AG04450 (cell line): Measurements from ENCODE around the gene TRIM56. TPM values are rescaled to one million over a fixed set of nuclear protein-coding genes. Genes with fewer than 3 reads are reported as not detected.
A peak's percentile ranks its signal among the peaks of the same experiment; 100 is the strongest.

Experiments used
- CTCF ChIA-PET: fragments of 300-600, 350-600 bp; formaldehyde crosslinking; extraction: SDS; loops from one replicate; lab custom pipeline; 2022; ENCODE audit warnings: antibody characterized with exemption, inconsistent platforms; lab: Charles Lee
- POLR2A ChIA-PET: fragments of 350-600 bp; formaldehyde crosslinking; extraction: SDS; loops from one replicate; lab custom pipeline; 2021; ENCODE audit warnings: antibody characterized with exemption, inconsistent platforms; lab: Yijun Ruan, JAX
- DNase-seq: peaks from one replicate; pipeline ENCODE4 v3.0.0-alpha.2; 2011; ENCODE audit warnings: low read depth, low spot score
- H3K27ac ChIP-seq: one replicate; pipeline ENCODE4 v1.5.1; 2012; ENCODE audit warnings: low read depth, low read length, control low read depth
- H3K27me3 ChIP-seq: one replicate; pipeline ENCODE4 v1.6.0; 2012; ENCODE audit warnings: low read length; ENCODE audit not compliant: control insufficient read depth, insufficient read depth
- H3K4me3 ChIP-seq: 2 replicates; pipeline ENCODE4 v1.5.1; 2011; ENCODE audit warnings: mild to moderate bottlenecking, low read depth, low read length, control low read depth
- H3K9me3 ChIP-seq: 2 replicates; pipeline ENCODE4 v1.5.1; 2012; ENCODE audit warnings: low read length; ENCODE audit not compliant: control insufficient read depth, insufficient read depth
- polyA plus RNA-seq: library from polyadenylated mRNA; depleted of rRNA; stranded (reverse); fragments of >200 nt; gene quantifications from 2 replicates; pipeline ENCODE4 v1.2.3, GENCODE V29; 2011; rRNA removed
- TF ChIP-seq, protein P1 (sequence below): IDR thresholded peaks from 2 replicates; pipeline ENCODE4 v1.5.1; 2011; ENCODE audit warnings: low read depth, low read length, control low read depth, inconsistent platforms

Gene TRIM56
- polyA plus RNA-seq, 1 experiment, result 4.0 TPM

GRCh38 chr7:101140339-101140699 lies 55.0 kb downstream of the TRIM56 start:
- POLR2A ChIA-PET, result no interaction called here
- Histone ChIP-seq H3K27me3 (no peaks in the 10 kb centered on the region), H3K9me3 (no peaks in the 10 kb centered on the region), H3K27ac (peak overlapping the region; percentile 22), H3K4me3 (no peak overlapping the region)
- CTCF ChIA-PET, result interaction anchor here (0.9 to 6.7 kb wide), 6 partner anchors 25 to 143 kb away, joined by 3 to 262 read pairs (median 5); partner anchors contain the start of genes FIS1 and VGF
- DNase-seq, result no peak
- TF ChIP-seq, protein P1, sequence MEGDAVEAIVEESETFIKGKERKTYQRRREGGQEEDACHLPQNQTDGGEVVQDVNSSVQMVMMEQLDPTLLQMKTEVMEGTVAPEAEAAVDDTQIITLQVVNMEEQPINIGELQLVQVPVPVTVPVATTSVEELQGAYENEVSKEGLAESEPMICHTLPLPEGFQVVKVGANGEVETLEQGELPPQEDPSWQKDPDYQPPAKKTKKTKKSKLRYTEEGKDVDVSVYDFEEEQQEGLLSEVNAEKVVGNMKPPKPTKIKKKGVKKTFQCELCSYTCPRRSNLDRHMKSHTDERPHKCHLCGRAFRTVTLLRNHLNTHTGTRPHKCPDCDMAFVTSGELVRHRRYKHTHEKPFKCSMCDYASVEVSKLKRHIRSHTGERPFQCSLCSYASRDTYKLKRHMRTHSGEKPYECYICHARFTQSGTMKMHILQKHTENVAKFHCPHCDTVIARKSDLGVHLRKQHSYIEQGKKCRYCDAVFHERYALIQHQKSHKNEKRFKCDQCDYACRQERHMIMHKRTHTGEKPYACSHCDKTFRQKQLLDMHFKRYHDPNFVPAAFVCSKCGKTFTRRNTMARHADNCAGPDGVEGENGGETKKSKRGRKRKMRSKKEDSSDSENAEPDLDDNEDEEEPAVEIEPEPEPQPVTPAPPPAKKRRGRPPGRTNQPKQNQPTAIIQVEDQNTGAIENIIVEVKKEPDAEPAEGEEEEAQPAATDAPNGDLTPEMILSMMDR, result no peak

DNA sequence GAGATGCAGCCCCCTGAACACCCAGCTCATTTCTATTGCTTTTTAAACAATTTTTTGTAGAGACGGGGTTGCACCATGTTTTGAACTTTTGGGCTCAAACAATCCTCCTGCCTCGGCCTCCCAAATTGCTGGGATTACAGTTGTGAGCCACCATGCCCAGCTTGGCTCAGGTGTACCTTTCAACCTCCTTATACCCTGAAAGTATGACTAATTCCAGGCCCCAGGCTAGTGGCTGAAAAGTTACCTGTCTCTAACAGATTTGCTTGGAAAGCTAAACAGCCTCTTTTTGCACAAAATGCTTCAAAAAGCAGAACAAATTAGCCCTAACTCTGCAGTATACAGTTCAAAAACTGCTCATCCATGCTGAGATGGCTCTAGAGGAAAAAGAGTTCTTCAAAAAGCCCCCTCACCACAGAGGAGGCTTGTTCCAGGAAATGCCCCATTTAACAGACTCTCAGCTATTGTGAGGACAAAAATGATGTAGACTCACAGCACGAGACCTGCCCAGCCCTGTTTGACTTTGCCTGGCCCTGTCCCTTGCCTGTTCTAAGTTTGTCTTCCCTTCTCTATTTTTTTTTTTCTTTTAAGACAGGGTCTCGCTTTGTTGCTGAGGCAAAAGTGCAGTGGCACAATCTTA lies 55.6 kb downstream of the TRIM56 start:
- Histone ChIP-seq H3K4me3 (no peak overlapping the region), H3K9me3 (no peaks in the 10 kb centered on the region), H3K27me3 (no peaks in the 10 kb centered on the region), H3K27ac (no peak overlapping the region)
- DNase-seq, result no peak
- ChIA-PET CTCF (interaction anchor here (0.6 to 6.7 kb wide), 9 partner anchors 25 to 251 kb away, joined by 3 to 262 read pairs (median 4); partner anchors contain the start of genes FIS1, UFSP1 and VGF), POLR2A (interaction anchor here (0.6 kb wide), 1 partner anchor 84 kb away, joined by 5 read pairs; no protein-coding TSS in a partner anchor)
- TF ChIP-seq, protein P1, result no peak

Other genes starting within 250 kb of the TRIM56 start
- gene SLC12A9, start 232.8 kb upstream of the TRIM56 start, polyA plus RNA-seq, result 10.8 and 11.2 TPM in 2 replicates
- gene TRIP6, start 218.1 kb upstream of the TRIM56 start, polyA plus RNA-seq, result 65.9 and 67.3 TPM in 2 replicates
- 42.4 and 51.8 TPM in 2 replicates for gene SRRT, start 210.4 kb upstream of the TRIM56 start, polyA plus RNA-seq
- gene UFSP1, start 195.8 kb upstream of the TRIM56 start, polyA plus RNA-seq, result 0.48 and 1.3 TPM in 2 replicates
- gene ACHE, start 189.6 kb upstream of the TRIM56 start, polyA plus RNA-seq, result 0.24 and 0.35 TPM in 2 replicates
- gene MUC3A, start 135.9 kb upstream of the TRIM56 start, polyA plus RNA-seq, result not detected in 2 replicates
- gene MUC12, start 115.9 kb upstream of the TRIM56 start, polyA plus RNA-seq, result 1.8 and 2.8 TPM in 2 replicates
- not detected in 2 replicates for gene MUC17, start 65.4 kb upstream of the TRIM56 start, polyA plus RNA-seq
- gene SERPINE1, start 41.6 kb downstream of the TRIM56 start, polyA plus RNA-seq, result 356 and 417 TPM in 2 replicates
- 197 and 227 TPM in 2 replicates for gene AP1S1, start 69.0 kb downstream of the TRIM56 start, polyA plus RNA-seq
- gene VGF, start 80.1 kb downstream of the TRIM56 start, polyA plus RNA-seq, result 0.16 and 0.38 TPM in 2 replicates
- 0.02 and 0.05 TPM in 2 replicates for gene NAT16, start 94.8 kb downstream of the TRIM56 start, polyA plus RNA-seq
- not detected in 2 replicates for gene MOGAT3, start 115.6 kb downstream of the TRIM56 start, polyA plus RNA-seq
- gene PLOD3, start 132.1 kb downstream of the TRIM56 start, polyA plus RNA-seq, result 60.6 and 86.9 TPM in 2 replicates
- gene ZNHIT1, start 132.7 kb downstream of the TRIM56 start, polyA plus RNA-seq, result 36.0 and 46.2 TPM in 2 replicates
- 3.0 and 3.3 TPM in 2 replicates for gene CLDN15, start 152.3 kb downstream of the TRIM56 start, polyA plus RNA-seq
- gene FIS1, start 159.6 kb downstream of the TRIM56 start, polyA plus RNA-seq, result 170 and 198 TPM in 2 replicates
- 42.5 and 47.4 TPM in 2 replicates for gene IFT22, start 236.3 kb downstream of the TRIM56 start, polyA plus RNA-seq